GM12878 (cell line): Measurements from ENCODE around the gene BBS9. TPM values are rescaled to one million over a fixed set of nuclear protein-coding genes. Genes with fewer than 3 reads are reported as not detected.

Source experiments
- ATAC-seq: fragments of 200-7000 bp; cut with Tn5 transposase; 3 replicates; pipeline ENCODE4 v1.9.1; 2020; ENCODE audit warnings: mild to moderate bottlenecking, moderate library complexity
- BruUV-seq: library from RNA; stranded (reverse); fragments of 400-500 nt; replicated peaks from 2 replicates; lab custom pipeline; 2021; lab: Mats Ljungman, UMichigan
- CTCF ChIA-PET: fragments of 300-600 bp; sonication (Branson Sonifier 250); formaldehyde crosslinking; extraction: SDS; loops from one replicate; lab custom pipeline; 2021; ENCODE audit warnings: inconsistent platforms; lab: Yijun Ruan, JAX
- POLR2A ChIA-PET: fragments of 350-600 bp; formaldehyde crosslinking; extraction: SDS; loops from one replicate; lab custom pipeline; 2021; ENCODE audit warnings: inconsistent platforms; lab: Charles Lee
- RAD21 ChIA-PET: fragments of 300-600 bp; sonication (Branson Sonifier 250); formaldehyde crosslinking; loops from one replicate; lab custom pipeline; 2023; ENCODE audit warnings: antibody characterized with exemption; ENCODE audit not compliant: unreplicated experiment; lab: Charles Lee
- SMC1A ChIA-PET: fragments of 300-600 bp; sonication (Branson Sonifier 250); formaldehyde crosslinking; loops from one replicate; lab custom pipeline; 2023; ENCODE audit not compliant: unreplicated experiment, uncharacterized antibody; lab: Charles Lee
- DNase-seq: peaks from one replicate; pipeline ENCODE4 v3.0.0-alpha.2; 2011; ENCODE audit warnings: low read depth, low spot score
- FAIRE-seq: peaks from 3 replicates; lab custom pipeline; 2011; peaks lifted over from hg19 to GRCh38; lab: Jason Lieb, UNC
- H2AFZ ChIP-seq: 2 replicates; pipeline ENCODE4 v1.6.0; 2011; ENCODE audit warnings: low read depth, low read length, control low read depth; ENCODE audit not compliant: control insufficient read depth
- H3K27ac ChIP-seq: 2 replicates; pipeline ENCODE4 v1.5.1; 2011; ENCODE audit warnings: control low read depth; ENCODE audit not compliant: control insufficient read depth, insufficient read depth
- H3K27me3 ChIP-seq, 2 experiments: replicated peaks in 1 of 2; 2 replicates each; pipeline versions ENCODE4 v1.6.0 to v1.6.1; 2011; ENCODE audit warnings: low read length in 1 of 2; ENCODE audit not compliant: control insufficient read depth in 2 of 2, insufficient read depth in 2 of 2
- H3K36me3 ChIP-seq, 2 experiments: 2 replicates each; pipeline ENCODE4 v1.5.1; 2011; ENCODE audit warnings: low read length in 1 of 2; ENCODE audit not compliant: control insufficient read depth in 2 of 2, insufficient read depth in 2 of 2
- H3K4me1 ChIP-seq: 2 replicates; pipeline ENCODE4 v1.6.1; 2011; ENCODE audit warnings: mild to moderate bottlenecking, low read length, moderate library complexity, mixed read lengths; ENCODE audit not compliant: control insufficient read depth, insufficient read depth
- H3K4me2 ChIP-seq: 2 replicates; pipeline ENCODE4 v1.6.0; 2011; ENCODE audit warnings: control low read depth; ENCODE audit not compliant: control insufficient read depth, insufficient read depth
- H3K4me3 ChIP-seq: fragments of 200-600 bp; sonication (generic); 2 replicates; pipeline ENCODE4 v1.5.1; 2016
- H3K79me2 ChIP-seq: 2 replicates; pipeline ENCODE4 v1.6.0; 2011; ENCODE audit warnings: low read length; ENCODE audit not compliant: control insufficient read depth, insufficient read depth
- H3K9ac ChIP-seq: 2 replicates; pipeline ENCODE4 v1.8.0; 2011; ENCODE audit warnings: low read length, control low read depth, mixed read lengths; ENCODE audit not compliant: control insufficient read depth, insufficient read depth
- H3K9me3 ChIP-seq: replicated peaks from 3 replicates; pipeline ENCODE4 v1.5.1; 2011; ENCODE audit warnings: mild to moderate bottlenecking, low read length; ENCODE audit not compliant: control insufficient read depth, insufficient read depth
- H4K20me1 ChIP-seq: 2 replicates; pipeline ENCODE4 v1.6.0; 2011; ENCODE audit not compliant: control insufficient read depth, insufficient read depth
- CBX5 ChIP-seq: sonication (generic); IDR thresholded peaks from 2 replicates; pipeline ENCODE4 v1.6.1; 2016; ENCODE audit warnings: low read depth, moderate library complexity, mild to moderate bottlenecking, inconsistent platforms
- CTCF ChIP-seq, 3 experiments: IDR thresholded peaks in 2 of 3; conservative IDR thresholded peaks in 1 of 3; 2 replicates each; pipeline ENCODE4 v1.5.1; 2011; ENCODE audit warnings: low read depth in 3 of 3, low read length in 3 of 3, mild to moderate bottlenecking in 3 of 3, control low read depth in 2 of 3, moderate library complexity in 2 of 3, inconsistent platforms in 1 of 3, mixed read lengths in 1 of 3; ENCODE audit not compliant: control insufficient read depth in 2 of 3, insufficient read depth in 1 of 3; ENCODE audit errors: extremely low read depth in 1 of 3
- HDAC2 ChIP-seq: fragments of 200-600 bp; sonication (generic); IDR thresholded peaks from 2 replicates; pipeline ENCODE4 v1.6.1; 2017
- MTA2 ChIP-seq: fragments of 450-650 bp; IDR thresholded peaks from 2 replicates; pipeline ENCODE4 v1.6.1; 2016; ENCODE audit warnings: low read depth, mild to moderate bottlenecking, moderate library complexity
- POU2F2 ChIP-seq: IDR thresholded peaks from 3 replicates; pipeline ENCODE4 v1.6.1; 2011; ENCODE audit warnings: low read depth, mild to moderate bottlenecking, low read length, borderline replicate concordance
- SIN3A ChIP-seq: IDR thresholded peaks from 2 replicates; pipeline ENCODE4 v1.6.1; 2012; ENCODE audit warnings: low read depth, low read length, improper control_type of control experiment
- SP1 ChIP-seq: IDR thresholded peaks from one replicate; pipeline ENCODE4 v1.6.1; 2011; ENCODE audit warnings: low read depth, low read length
- SREBF1 ChIP-seq: IDR thresholded peaks from 2 replicates; pipeline ENCODE4 v1.6.1; 2012; ENCODE audit warnings: mild to moderate bottlenecking, low read length
- TAF1 ChIP-seq: IDR thresholded peaks from 2 replicates; pipeline ENCODE4 v1.6.1; 2011; ENCODE audit warnings: mild to moderate bottlenecking, low read depth, low read length, borderline replicate concordance
- TARDBP ChIP-seq: IDR thresholded peaks from 2 replicates; pipeline ENCODE4 v1.6.1; 2016; ENCODE audit warnings: borderline replicate concordance
- ZBTB11 ChIP-seq: fragments of 450-650 bp; formaldehyde crosslinking; IDR thresholded peaks from 2 replicates; pipeline ENCODE4 v1.5.0; 2022; ENCODE audit warnings: mild to moderate bottlenecking, missing genetic modification characterization
- ZNF592 ChIP-seq: fragments of 450-650 bp; IDR thresholded peaks from 2 replicates; pipeline ENCODE4 v1.6.1; 2017; ENCODE audit warnings: mild to moderate bottlenecking, moderate library complexity
- ZZZ3 ChIP-seq: IDR thresholded peaks from 2 replicates; pipeline ENCODE4 v1.6.1; 2011; ENCODE audit warnings: low read depth; ENCODE audit not compliant: control insufficient read depth, insufficient read length
- WGBS: methylation state at CpG from one replicate; pipeline ENCODE4 v1.1.6; 2016; ENCODE audit warnings: low lambda C conversion rate; ENCODE audit not compliant: insufficient replicate concordance, insufficient coverage; ENCODE audit errors: missing lambda C conversion rate; 5-methylcytosine and 5-hydroxymethylcytosine counted together
- in situ Hi-C: fragments of 300-500 bp; cut with MboI; formaldehyde crosslinking; loops from 9 replicates; pipeline ENCODE4 v1.14.3; 2018; ENCODE audit warnings: mixed read lengths
- intact Hi-C: fragments of 100-400 bp; cut with micrococcal nuclease; formaldehyde crosslinking; loops from one replicate; pipeline ENCODE4 v1.14.2; 2022; ENCODE audit not compliant: unreplicated experiment
- polyA plus RNA-seq, 11 experiments: library from polyadenylated mRNA; depleted of rRNA in 4 of 11; unstranded in 6 of 11; stranded (reverse) in 5 of 11; fragments of >200 nt; fragmentation: Nextera tagmentation in 4 of 11; fragmentation: Illumina TruSeq in 1 of 11; extraction: Ambion mirVana in 4 of 11; extraction: Trizol in 1 of 11; gene quantifications; 1 replicate in 1 of 11; 2 replicates in 10 of 11; pipeline versions ENCODE4 v1.2.1 to v1.2.3, GENCODE V29; 2011 to 2016; ENCODE audit warnings: inconsistent platforms in 2 of 11, missing spikeins in 2 of 11, low read depth in 1 of 11
- total RNA-seq, 4 experiments: library from RNA; depleted of rRNA in 3 of 4; stranded (reverse); fragments of >200 nt in 3 of 4; fragmentation: Illumina TruSeq in 1 of 4; extraction: Trizol in 1 of 4; gene quantifications; 2 replicates each; pipeline versions ENCODE4 v1.2.1 to v1.2.3, GENCODE V29; 2013 to 2021

Gene BBS9
- total and polyA plus RNA-seq, 10 of the 15 experiments (the other 5 are each of a cell fraction or from before 2014, with no cell fraction given): 1.2 to 5.6 (median 2.3) TPM

GRCh38 chr7:33400214-33400538 is 270.8 kb downstream of the BBS9 start:
- Histone ChIP-seq H3K27me3 (no peaks in the 10 kb centered on the region), H2AFZ (no peak overlapping the region), H3K9ac (no peak overlapping the region), H3K9me3 (no peaks in the 10 kb centered on the region), H3K4me1 (no peaks in the 10 kb centered on the region), H3K4me3 (no peak overlapping the region), H3K36me3 (no peaks in the 10 kb centered on the region), H3K79me2 (no peaks in the 10 kb centered on the region), H3K4me2 (no peak overlapping the region), H3K27ac (no peak overlapping the region), H4K20me1 (no peaks in the 10 kb centered on the region)
- ChIA-PET RAD21 (no interaction called here), CTCF (interaction anchor here (0.6 kb wide), 1 partner anchor 848 kb away, joined by 3 read pairs; no protein-coding TSS in a partner anchor), POLR2A (no interaction called here), SMC1A (interaction anchor here (1.4 kb wide), 1 partner anchor 17 kb away, joined by 3 read pairs; no protein-coding TSS in a partner anchor)
- WGBS: 0% methylated on average over 1 of the region's 1 CpG
- intact Hi-C loops: no loop called here
- ATAC-seq: no peak
- no peak for DNase-seq
- BruUV-seq: no TSS peak
- no peak for FAIRE-seq
- in situ Hi-C loops: no loop called here
- TF ChIP-seq SREBF1: no peak
- no peak for TF ChIP-seq TAF1
- no peak for TF ChIP-seq HDAC2
- TF ChIP-seq CTCF (IDR thresholded peaks at IDR 0.05 in 2 of 3, conservative IDR thresholded peaks at IDR 0.05 in 1 of 3; ENCODE audit: control insufficient read depth in 2 of 3, extremely low read depth in 1 of 3, insufficient read depth in 1 of 3, low read depth in 3 of 3, low read length in 3 of 3): no peak
- TF ChIP-seq SP1: no peak
- no peak for TF ChIP-seq CBX5
- no peak for TF ChIP-seq TARDBP
- no peak for TF ChIP-seq POU2F2
- no peak for TF ChIP-seq ZZZ3
- no peak for TF ChIP-seq MTA2
- TF ChIP-seq SIN3A: no peak
- no peak for TF ChIP-seq ZBTB11
- no peak for TF ChIP-seq ZNF592
